HK-2 (cell line): ENCODE data around the gene KIF27.
"Not testable (repeated sequence)": the region's sequence is repeated elsewhere in the genome, so short reads cannot be mapped to it uniquely, and the experiment has no call there.

Experiments
- DNase-seq: peaks from one replicate; pipeline ENCODE4 v3.0.0-alpha.2; 2018; ENCODE audit not compliant: unreplicated experiment

Gene KIF27

DNA sequence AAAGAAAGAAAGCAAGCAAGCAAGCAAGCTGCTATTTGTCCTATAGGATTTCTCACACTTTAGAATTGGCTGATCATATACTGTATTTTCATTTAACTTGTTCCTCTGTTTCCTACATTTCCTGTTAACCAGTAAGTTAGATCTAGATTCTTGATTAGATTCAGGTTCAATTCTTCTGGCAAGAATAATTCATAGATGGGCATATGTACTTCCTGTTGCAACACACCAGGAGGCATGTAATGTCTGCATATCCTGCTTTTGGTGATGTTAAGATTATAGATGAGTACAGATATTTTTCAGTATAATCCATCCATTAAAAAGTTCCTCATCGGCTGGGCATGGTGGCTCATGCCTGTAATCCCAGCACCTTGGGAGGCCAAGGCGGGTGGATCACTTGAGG lies 10.8 kb upstream of the KIF27 start:
- no peak for DNase-seq

DNA sequence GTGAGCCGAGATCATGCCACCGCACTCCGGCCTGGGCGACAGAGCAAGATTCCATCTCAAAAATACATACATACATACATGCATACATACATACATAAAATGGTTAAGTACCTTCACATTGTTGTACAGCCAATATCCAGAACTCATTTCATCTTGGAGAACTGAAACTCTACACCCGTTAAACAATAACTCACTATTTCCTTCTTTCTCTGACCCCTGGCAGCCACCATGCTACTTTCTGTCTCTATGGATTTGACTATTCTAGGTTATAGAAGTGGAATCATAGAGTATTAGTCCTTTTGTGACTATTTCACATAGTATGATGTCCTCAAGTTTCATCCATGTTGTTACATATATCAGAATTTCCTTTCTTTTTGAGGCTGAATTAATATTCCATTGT lies 9.6 kb upstream of the KIF27 start:
- DNase-seq: no peak

DNA sequence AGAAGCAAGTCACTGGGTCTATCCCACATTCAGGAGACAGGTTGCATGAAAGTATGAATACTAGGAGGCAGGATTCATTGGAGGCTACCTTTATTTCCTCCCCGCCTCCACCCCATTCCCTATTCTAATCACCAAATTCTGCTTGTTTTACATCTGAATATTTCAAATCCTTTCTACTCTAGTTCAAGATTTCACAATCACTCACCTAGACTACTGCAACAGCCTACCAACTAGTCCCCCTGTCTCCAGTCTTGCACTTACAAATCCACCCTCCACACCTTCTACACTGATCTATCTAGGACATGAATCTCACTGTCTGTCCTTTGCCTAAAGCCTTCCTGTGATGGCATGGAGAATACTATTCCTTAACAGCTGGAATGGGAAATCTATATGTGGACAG lies 6.4 kb upstream of the KIF27 start:
- no peak for DNase-seq

DNA sequence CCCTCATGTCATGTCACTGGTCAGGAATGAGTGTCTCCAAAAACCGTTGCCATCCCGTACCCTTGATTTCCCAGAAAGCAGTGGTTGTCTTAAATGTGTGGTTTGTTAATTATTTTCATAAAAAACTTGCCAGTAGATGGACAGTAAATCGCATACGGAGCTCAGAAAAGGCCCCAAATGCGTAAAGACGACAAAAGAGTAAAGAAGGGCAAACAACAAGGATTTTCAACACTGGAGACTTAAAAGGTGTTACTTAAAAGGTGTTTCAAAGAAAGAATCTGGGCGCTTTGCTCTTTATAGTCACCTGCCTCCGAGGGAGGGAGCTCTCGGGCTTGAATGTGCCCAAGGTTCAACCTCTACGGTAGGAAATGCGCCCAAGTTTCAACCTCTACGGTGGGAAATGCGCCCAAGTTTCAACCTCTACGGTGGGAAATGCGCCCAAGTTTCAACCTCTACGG lies 734 bp downstream of the KIF27 start:
- DNase-seq: peak; percentile 17

DNA sequence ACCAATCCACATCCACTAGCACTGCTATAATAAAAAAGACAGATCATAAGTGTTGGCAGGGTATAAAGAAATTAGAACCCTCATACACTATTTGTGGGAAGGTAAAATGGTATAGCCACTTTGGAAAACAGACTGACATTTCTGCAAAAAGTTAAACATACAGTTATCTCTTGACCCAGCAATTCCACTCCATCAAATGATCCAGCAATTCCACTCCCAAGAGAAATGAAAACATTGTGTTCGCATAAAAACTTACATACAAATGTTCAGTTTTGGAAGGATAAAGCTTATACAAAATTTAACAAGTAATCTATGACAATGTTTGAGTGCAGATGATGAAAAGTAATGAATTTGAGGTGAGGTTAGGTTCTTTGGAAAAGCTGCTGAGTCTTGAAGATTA lies 2.1 kb downstream of the KIF27 start:
- no peak for DNase-seq

DNA sequence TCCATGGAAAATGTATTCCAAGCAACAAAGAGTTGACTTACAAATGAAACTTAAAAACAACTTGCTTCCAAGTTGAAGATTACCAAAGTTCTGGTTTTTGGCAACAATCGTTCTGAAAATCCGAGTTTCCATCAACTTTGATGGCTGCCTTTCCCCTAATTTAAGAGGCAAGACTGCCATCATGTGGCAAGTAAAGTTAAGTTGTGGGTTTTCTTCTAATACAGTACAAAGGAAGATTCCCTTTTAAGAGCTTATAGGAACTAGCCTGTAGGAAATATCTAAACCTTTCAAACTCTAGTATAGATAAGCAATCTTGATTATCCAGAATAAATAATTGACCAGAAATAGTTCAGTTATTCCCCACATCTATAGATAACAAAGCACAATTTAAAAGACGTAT lies 9.0 kb downstream of the KIF27 start:
- DNase-seq: not testable (repeated sequence)

DNA sequence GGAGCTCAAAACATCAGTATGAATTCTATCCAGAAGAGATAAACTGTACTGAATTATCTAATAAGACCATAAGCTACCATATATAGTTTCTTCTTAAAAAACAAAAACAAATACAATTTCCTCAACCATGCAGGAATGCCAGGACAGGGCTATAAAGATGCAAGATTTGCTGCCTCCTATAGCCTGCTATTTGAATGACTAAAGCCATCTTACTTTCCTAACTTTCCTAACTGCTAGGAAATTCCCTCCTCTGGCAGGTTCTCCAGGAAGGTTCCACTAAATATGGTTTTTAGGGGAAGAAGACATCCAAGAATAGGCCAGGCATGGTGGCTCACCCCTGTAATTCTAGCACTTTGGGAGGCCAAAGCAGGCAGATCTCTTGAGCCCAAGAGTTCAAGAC lies 15.1 kb downstream of the KIF27 start:
- no peak for DNase-seq

DNA sequence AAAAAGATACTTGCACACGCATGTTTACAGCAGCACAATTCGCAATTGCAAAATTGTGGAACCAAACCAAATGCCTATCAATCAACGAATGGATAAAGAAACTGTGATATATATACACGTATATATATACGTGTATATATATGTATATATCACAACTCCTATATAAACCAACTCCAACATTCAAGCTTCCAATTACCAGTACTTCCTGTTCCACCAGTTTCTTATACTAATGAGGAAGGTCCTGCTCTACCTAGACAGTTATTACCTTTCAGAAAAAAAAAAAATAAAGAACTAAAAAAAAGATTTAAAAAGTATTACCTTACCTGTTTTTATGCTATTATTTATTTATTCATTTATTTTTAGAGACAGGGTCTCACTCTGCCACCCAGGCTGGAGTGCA lies 20.6 kb downstream of the KIF27 start:
- not testable (repeated sequence) for DNase-seq

DNA sequence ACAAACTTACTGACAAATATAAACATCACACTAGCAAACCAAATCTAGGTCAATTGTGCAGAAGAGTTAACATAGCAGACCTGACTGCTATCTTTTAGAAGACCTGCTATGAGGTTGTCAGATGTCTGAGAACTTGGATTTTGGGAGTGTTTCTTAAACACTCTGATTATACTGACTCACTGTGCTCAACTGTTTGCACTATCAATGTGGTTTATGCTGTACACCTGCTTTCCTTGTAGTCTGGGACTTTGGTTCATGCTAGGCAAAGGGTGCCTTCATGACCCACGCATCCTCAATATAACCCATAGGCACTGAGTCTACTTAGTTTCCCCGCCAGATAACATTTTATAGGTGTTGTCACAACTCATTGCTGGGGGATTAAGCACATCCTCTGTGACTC lies 26.9 kb downstream of the KIF27 start:
- DNase-seq: not testable (repeated sequence)

DNA sequence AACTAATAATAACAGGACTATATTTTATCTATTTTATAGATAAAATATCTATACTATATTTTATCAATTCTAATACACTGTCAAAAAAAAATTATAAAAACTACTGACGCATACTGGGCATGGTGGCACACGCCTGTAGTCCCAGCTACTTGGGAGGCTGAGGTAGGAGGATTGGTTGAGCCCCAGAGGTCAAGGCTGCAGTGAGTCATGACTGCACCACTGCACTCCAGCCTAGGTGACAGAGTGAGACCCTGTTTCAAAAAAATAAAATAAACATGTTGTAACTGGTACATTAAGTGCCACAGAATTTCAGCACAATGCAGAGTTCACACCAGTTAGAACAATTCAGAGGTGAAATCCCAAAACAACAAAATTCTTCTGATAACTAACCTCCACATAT lies 34.7 kb downstream of the KIF27 start:
- not testable (repeated sequence) for DNase-seq

DNA sequence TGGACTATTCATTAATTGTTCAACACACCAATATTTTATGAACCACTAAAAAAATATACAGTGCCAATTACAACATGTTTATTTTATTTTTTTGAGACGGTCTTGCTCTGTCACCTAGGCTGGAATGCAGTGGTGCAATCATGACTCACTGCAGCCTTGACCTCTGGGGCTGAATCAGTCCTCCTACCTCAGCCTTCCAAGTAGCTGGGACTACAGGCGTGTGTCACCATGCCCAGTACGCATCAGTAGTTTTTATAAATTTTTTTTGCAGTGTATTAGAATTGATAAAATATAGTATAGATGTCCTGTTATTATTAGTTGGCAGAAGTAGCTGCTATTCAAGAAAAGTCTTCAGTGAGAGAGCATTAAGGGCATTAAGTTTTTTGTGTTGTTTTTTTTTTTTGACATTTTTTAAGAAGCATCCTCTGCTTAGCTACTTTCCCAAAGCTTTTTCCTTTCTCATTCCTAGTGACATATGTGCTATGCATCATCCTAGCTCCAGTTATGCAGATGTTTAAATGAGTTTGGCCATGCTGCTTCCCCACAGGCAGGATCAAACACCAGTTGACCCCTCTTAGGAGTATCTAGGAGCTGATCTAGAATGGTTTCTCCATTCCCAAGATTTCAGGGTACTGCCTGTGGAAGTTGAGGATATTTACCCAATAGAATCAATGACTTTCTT lies 35.5 kb downstream of the KIF27 start:
- DNase-seq: peak; percentile 57

DNA sequence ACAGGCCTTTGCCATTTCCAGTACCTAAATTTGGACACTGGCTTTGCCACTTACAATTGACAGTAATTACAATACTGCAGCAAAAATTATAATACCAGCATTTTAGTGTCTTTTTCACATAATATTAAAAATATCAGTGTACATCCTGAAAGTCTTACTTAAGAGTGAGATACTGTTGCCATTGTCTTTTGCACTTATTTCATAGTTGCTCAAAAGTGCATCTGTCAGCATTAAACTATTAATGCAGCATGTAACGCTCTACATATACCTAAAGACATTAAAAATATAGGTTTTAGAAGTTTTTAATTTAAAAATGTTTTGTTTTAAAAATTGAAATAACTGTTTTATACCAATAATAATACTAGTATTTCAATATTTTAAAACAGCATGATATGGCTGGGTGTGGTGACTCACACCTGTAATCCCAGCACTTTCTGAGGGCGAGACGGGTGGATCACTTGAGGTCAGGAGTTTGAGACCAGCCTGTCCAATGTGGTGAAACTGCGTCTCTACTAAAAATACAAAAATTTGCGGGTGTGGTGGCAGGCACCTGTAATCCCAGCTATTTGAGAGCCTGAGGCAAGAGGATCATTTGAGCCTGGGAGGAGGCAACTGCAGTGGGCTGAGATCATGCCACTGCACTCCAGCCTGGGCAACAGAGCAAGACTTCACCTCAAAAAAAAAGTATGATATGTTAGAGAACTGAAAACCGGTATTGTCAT lies 39.4 kb downstream of the KIF27 start:
- not testable (repeated sequence) for DNase-seq

DNA sequence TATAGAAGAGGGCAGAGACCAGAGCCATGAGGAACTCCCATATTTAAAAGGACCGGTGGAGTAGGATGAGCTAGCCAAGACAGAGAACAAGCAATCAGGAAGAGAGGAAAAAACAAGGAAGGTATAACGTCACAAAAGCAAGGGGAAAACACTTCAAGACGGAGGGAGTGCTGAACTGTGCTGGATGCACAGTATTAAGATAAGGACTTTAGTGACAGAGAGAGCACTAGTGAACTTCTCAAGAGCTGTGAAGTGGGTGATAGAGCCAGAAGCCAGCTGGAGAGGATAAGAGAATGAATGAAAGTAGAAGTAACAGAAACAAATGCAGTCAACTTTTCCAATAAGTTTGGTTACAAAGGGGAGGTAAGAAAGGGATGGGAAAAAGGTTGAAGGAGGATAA lies 45.7 kb downstream of the KIF27 start:
- not testable (repeated sequence) for DNase-seq

DNA sequence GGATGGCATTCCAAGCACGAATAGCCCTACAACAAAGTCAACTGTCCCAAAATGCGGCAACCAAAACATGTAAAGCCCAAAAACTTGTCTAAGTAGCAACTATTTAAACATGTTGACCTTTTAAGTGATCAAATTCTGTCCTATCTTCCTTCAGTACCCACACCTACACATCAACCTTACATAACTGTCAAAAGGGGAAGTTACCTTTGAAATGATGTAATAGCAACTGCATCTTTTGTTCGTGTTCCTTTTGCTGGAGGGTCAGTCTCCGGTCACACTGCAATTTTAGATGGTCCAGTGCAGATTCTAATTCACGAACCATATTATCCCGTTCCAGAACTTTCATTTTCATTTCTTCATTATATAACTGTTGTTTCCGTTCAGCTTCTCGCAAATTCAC lies 71.3 kb downstream of the KIF27 start:
- not testable (repeated sequence) for DNase-seq

DNA sequence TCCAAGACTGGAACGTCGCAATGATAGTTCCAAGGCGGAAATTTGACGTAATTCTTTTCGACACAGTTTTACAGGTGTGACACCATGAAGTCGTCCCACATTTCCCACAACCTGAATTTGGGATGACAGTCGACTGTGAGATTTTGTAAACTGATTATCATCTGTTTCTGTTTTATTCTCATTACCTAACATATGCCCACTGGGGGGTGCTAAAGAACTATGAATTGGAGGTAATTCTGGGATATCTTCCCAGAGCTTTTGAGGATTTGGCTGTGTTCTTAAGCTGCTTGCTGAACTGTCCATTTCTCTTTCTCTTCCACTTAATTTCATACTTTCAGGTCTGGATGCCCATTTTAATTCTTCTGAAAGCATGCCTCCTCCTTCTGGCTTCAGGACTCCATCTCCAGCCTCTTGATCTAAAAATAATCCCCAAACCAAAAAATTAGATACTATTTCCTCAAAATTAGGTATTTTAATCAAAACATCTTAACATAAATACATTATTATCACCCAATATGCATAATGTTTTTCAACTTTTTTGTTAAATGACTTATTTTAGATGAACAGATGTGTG lies 84.1 kb downstream of the KIF27 start:
- DNase-seq: not testable (repeated sequence)

DNA sequence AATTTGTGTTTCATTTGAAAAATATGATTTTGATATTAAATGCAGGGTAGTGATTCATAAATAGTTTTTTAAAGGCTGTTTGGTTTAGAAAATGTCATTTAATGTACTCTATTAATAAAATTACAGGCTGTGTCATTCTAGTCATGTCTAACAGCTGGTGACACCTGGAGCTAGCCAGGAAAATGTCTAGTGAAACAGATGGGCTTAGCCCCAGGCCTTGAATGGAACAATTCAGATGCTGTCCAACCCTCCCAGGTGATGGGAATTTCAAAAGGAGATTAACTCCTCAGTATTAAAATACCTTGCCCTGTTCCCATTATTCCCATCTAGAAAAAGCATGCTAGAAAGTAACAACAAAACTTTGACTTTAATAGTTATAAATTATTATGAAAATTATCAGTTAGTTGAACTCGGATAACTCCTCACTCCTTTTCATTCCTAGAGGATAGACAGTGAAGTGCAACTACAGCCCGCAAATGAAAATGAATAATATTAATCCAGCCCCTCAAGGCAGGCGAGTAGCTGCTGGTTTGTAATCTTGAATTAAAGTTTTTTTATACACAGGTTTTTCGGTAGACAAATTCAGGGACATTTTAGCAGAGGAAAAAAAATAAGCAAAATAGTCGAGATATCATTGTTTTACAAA lies 90.7 kb downstream of the KIF27 start:
- not testable (repeated sequence) for DNase-seq

DNA sequence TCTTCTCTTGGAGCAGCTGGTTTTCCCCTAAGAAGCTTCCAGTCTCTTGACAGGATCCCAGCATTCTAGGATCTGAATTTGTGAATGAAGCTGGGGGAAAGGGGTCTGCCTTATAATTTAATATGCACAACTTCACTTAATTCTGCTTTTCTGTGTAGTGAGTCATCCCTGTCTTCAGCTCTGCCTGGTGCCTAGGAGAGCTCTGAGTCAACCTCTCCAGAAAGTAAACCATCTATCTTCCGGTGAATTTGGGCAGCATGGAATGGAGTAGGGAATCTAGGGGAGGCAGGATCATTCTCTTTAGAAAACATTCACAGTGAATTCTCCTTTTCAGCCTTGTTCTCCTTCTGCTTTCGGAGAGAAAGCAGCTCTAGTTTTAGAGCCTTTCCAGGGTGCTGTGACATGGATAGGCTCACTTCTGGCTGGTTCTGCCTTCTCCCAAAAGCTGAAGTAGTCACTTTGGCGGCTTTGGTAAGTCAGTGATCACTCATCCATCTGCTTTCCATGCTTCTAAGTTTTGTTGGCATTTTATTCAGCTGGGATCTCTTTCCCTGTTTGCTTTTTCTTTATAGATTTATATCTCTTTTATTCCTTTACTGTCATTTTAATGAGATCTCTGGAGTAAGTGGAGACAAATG lies 96.1 kb downstream of the KIF27 start:
- peak; percentile 5 for DNase-seq

DNA sequence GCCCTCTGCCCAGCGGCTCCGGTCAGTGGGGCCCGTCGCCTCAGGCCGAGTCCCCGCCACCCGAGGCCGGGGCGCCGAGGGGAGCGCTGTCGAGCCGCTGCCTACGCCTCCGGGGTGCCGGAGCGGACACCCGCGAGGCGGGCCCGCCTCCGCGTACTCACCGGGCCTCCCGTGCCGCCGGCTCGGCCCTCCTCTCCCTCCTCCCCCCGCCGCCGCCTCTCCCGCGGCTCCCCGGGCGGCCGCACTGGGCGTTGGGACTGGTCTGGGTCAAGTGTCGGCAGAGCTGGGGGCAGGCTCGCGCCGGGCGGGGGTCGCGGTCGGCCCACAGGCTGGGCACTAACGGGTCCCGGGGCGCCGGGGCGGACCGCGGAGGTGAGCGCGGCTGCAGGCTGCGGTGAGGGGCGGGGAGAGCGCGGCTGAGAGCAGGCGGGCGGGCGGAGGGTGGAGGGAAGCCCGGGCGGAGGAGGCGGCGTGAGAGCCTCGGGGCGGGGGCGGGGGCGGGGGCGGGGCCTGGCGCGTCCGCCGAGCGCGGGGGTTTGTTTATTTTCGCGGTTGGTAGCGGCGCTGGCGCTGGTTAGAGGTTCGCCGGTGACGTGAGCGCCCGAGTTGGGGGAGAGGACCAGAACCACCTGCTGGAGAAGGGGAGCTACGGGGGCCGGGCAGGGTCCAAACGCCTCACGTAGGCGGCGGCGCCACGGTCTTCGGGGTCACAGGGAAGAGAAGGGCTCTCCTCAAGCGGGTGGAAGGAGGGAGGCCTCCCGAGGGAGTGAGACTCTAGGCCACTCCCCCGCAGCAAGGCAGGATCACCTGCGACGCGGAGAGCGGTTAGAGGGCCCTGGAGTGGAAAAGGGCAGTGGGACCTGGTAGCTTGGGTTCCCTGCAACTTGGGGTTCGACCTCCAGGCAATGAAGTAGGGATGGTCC lies 103.6 kb downstream of the KIF27 start, which contains the start of gene GKAP1:
Gene GKAP1, minus strand, starts transcription at position 414 of the 923 bp plus-strand sequence. CDS start 11,252 bp downstream, outside the sequence.
- peak; percentile 75 for DNase-seq

DNA sequence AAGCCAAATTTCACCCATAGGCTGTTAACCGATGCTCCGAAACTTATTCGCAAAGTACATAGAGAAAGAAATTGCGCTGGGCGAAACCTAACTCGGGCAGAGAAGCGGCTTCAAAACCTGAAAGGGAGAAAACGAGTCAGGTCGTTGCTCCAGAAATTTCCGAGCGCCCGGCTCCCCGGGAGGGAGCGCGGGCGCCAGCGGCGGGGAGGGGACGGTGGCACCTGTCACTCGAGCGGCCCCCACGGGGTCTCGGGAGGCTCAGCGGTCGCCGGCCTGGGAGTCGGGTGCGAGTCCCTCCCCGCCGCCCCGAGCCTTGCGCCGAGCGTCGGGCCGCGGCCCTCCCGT lies 104.2 kb downstream of the KIF27 start:
- DNase-seq: not testable (repeated sequence)

DNA sequence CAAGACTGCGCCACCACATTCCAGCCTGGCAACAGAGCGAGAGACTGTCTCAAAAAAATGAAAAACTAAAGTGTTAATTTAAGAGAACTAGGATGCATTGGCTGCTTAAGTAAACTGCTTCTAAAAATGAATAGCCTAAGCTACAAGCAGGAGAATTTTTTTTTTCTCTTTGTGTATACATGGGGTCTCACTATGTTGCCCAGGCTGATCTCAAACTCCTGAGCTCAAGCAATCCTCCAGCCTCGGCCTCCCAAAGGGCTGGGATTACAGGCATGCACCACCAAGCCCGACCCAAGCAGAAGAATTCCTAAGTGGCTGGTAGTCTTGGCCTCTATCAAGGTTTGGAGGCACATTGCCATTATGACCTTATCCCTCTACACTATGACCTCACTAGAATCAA lies 106.1 kb downstream of the KIF27 start:
- DNase-seq: not testable (repeated sequence)

DNA sequence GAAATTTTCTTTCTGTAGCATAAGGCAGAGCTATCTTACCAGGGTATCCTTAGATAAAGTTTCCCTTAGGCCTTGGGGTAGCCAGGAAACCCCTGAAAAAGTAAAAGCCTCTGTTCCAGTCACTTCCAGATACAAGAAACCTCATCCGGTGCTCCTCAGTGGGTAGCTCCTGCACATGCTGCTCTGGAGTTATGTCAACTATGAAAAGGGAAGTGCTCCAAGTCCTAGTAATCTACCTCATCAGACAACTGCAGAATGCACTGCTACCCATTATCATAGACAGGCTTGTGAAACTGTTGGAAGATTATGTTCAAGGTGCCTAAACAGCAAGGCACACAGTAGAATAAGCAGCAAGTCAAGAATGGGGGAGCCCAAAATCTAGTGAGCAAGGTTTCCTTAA lies 112.0 kb downstream of the KIF27 start:
- not testable (repeated sequence) for DNase-seq
